BE2C (cell line): ENCODE measurements around the gene TMEM156.

ENCODE experiments used
- DNase-seq: peaks from one replicate; pipeline ENCODE4 v3.0.0-alpha.2; 2020
- H3K27me3 ChIP-seq: fragments of 250-450 bp; sonication (Bioruptor Pico); 2 replicates; pipeline ENCODE4 v1.5.1; 2020; ENCODE audit warnings: mild to moderate bottlenecking
- H3K36me3 ChIP-seq: fragments of 250-450 bp; sonication (Bioruptor Pico); 2 replicates; pipeline ENCODE4 v1.5.1; 2020; ENCODE audit warnings: mild to moderate bottlenecking
- H3K4me1 ChIP-seq: fragments of 250-450 bp; sonication (Bioruptor Pico); 2 replicates; pipeline ENCODE4 v1.5.1; 2020
- H3K4me3 ChIP-seq: 2 replicates; pipeline ENCODE4 v1.5.1; 2011; ENCODE audit warnings: low read depth, low read length
- H3K9me3 ChIP-seq: fragments of 250-450 bp; sonication (Bioruptor Pico); 2 replicates; pipeline ENCODE4 v1.5.1; 2020
- TF ChIP-seq, protein P1 (sequence below): IDR thresholded peaks from 2 replicates; pipeline ENCODE4 v1.5.1; 2012; ENCODE audit warnings: mild to moderate bottlenecking, low read depth, low read length

TMEM156 gene

DNA sequence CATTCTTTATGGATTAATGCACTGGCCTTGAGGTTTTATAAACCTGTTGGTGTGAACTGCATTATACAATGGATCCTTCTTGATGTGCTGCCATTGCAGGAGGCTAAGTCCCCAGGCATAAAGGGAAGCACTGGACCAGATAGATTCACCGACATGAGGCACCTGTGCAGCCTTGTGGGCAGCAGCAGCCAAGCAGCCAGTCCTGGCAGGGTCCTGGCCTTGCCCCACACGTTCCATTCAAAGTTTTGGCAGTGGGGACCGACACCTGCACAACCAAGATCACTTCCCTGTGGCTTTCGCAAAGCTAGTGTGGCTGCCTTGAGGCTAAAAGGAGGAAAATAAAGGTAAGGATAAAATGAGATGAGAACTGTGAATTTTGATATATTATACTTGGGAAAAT lies 53.1 kb downstream of the TMEM156 start:
- Histone ChIP-seq H3K9me3 (no peaks in the 10 kb centered on the region), H3K4me1 (peaks cover 31% of the 10 kb centered on the region), H3K36me3 (no peaks in the 10 kb centered on the region), H3K4me3 (no peak overlapping the region), H3K27me3 (no peaks in the 10 kb centered on the region)
- TF ChIP-seq, protein P1, sequence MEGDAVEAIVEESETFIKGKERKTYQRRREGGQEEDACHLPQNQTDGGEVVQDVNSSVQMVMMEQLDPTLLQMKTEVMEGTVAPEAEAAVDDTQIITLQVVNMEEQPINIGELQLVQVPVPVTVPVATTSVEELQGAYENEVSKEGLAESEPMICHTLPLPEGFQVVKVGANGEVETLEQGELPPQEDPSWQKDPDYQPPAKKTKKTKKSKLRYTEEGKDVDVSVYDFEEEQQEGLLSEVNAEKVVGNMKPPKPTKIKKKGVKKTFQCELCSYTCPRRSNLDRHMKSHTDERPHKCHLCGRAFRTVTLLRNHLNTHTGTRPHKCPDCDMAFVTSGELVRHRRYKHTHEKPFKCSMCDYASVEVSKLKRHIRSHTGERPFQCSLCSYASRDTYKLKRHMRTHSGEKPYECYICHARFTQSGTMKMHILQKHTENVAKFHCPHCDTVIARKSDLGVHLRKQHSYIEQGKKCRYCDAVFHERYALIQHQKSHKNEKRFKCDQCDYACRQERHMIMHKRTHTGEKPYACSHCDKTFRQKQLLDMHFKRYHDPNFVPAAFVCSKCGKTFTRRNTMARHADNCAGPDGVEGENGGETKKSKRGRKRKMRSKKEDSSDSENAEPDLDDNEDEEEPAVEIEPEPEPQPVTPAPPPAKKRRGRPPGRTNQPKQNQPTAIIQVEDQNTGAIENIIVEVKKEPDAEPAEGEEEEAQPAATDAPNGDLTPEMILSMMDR, result no peak
- DNase-seq, result no peak

DNA sequence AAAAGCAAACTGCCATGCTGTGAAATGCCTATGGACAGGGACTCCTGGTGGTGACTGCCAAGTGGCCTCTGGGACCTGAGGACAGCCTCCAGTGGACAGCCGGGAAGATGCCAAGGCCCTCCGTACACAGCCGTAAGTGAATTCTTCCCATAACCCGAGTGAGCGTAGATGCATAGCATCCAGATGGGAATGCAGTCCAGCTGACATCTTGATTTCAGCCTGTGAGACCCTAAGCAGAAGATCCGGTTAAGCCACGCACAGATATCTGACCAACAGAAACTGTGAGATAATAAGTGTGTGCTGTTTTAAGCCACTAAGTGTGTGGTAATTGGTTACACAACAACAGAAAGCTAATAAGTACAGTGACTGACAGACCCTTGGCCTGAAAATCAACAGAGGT lies 55.9 kb downstream of the TMEM156 start:
- Histone ChIP-seq H3K36me3 (no peaks in the 10 kb centered on the region), H3K4me3 (no peak overlapping the region), H3K27me3 (no peaks in the 10 kb centered on the region), H3K9me3 (no peaks in the 10 kb centered on the region), H3K4me1 (peaks cover 15% of the 10 kb centered on the region)
- TF ChIP-seq, protein P1, result no peak
- no peak for DNase-seq

DNA sequence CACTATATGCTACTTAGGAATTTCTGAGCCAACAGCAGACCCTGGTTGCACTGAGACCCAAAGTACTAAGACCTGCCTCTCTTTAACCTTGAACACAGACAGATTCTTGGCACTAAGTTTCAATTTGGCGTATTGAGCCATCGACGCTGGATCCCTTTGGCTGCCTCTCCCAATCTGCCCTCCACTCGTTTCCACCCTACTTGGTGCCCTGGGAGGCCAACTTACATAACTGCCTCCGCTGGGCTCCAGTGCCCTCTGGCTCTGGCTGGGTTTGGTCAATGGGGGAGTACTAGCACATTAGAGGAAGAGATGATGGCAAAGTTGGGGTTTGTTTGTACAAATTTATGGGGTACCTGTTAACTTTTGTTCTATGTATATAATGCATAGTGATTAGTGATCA lies 63.5 kb downstream of the TMEM156 start:
- no peaks in the 10 kb centered on the region for H3K27me3 ChIP-seq
- DNase-seq, result no peak
- H3K36me3 ChIP-seq, result no peaks in the 10 kb centered on the region
- H3K4me3 ChIP-seq, result no peak overlapping the region
- H3K9me3 ChIP-seq, result no peaks in the 10 kb centered on the region
- no peaks in the 10 kb centered on the region for H3K4me1 ChIP-seq
- TF ChIP-seq, protein P1, result no peak

DNA sequence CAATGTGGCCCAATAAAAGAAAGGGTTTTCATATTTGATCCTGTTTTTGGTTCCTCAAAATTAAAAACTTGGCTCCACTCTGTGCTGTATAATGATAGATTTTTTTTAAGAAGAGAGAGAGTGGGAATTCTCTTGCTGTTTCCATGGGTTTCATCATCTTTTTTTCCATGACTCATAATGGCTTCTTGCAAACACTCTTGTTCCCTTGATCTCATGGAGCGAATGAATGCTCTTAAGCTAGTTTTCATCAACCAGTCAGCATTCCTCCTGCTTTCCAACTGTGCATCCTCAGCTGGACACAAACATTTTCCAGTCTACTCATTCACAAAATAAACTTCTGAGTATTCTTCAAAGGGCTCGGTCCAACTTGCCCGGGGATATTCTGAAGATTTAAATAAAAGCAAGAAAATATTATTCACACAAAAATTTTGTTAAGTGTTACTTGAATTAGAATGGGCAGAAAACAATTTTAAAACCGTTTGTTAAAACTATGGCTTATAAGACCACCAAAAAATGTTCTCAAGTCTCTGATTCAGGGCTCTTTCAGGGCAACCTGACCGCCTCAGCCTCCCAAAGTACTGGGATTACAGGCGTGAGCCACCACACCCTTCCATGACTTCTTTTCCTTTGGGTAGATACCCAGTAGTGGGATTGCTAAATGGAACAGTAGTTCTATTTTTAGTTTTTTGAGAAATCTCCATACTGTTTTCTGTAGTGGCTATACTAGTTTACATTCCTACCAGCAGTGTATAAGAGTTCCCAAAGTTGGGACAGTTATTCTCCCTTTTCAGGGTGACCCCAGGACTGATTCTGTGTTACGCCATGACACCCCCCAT lies 64.7 kb downstream of the TMEM156 start:
- Histone ChIP-seq H3K4me3 (no peak overlapping the region), H3K27me3 (no peaks in the 10 kb centered on the region), H3K4me1 (no peaks in the 10 kb centered on the region), H3K9me3 (no peaks in the 10 kb centered on the region), H3K36me3 (no peaks in the 10 kb centered on the region)
- no peak for DNase-seq
- TF ChIP-seq, protein P1, result no peak

DNA sequence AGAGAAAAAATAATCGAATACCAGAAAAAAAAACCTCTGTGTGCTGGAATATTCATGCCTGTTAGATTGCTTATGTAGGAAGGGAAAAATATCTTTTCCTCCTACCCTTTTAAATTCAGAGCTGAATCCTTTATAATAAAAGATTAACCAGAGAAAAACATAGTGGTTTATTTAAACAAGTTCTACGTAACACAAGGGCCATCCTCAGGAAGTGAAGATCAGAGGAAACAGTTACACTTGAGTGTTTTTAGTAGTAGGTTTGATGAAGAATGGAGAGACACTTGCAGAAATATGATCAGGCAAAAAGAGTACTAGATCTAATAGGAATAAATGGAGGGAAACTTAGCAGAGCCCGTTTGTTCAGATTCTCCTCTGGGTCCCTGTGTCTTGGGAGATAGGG lies 66.3 kb downstream of the TMEM156 start:
- TF ChIP-seq, protein P1, result no peak
- Histone ChIP-seq H3K4me3 (no peak overlapping the region), H3K4me1 (no peaks in the 10 kb centered on the region), H3K27me3 (no peaks in the 10 kb centered on the region), H3K9me3 (no peaks in the 10 kb centered on the region), H3K36me3 (no peaks in the 10 kb centered on the region)
- DNase-seq, result no peak
